K562 (cell line): ENCODE measurements around the gene GPR152.

Experiments
- POLR2A ChIP-seq: fragments of 450-650 bp; conservative IDR thresholded peaks from 2 replicates; pipeline ENCODE4 v1.6.1; 2016
- TF ChIP-seq, protein P1 (sequence below), 3 experiments: IDR thresholded peaks in 2 of 3; conservative IDR thresholded peaks in 1 of 3; 2 replicates each; pipeline ENCODE4 v1.5.1; 2011 to 2012; ENCODE audit warnings: low read length in 3 of 3, mild to moderate bottlenecking in 3 of 3, control low read depth in 2 of 3, improper control_type of control experiment in 1 of 3, inconsistent platforms in 1 of 3, low read depth in 1 of 3, mixed read lengths in 1 of 3, moderate library complexity in 1 of 3; ENCODE audit not compliant: insufficient read depth in 2 of 3

DNA sequence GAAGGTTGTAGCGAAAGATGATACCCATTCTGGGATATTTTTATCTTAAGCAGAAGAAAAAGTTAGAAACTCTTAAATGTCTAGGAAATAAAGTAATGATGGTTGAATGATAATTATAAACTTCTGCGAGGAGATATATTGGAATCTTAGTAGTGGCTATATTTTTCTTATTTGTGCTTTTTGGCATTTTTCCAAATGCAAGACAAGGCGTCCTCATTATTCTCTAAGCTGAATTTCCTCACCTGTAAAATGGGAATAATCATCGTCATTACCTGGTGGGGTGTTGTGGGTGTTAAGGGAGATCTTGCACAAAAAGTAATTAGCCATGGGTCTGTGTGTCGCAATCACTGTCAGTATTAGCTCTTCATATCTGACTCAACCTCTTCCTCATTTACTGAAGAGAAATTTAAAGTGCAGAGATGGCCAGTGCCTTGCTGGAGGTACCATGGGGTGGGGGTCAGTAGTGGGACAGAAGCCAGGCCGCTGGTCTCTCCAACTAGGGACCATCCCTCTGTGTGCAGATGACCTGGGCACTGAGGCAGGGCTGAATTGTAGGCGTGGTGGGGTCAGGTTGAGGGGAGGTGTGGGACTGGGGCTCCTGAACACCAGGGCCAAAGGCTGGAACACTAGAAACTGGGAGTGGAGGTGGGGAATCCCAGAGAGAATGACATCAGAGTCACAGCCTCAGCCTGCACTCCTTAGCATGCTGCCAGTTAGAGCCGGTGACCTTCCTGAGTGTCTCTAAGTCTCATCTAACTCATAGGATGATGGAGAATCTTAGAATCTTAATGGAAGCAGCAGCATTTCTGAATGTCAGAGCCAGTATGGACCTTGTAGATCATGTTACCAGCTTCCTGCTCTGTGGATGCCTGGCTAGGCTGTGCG, 48.5 kb upstream of the GPR152 start:
- TF ChIP-seq POLR2A, result no peak
- TF ChIP-seq, protein P1, sequence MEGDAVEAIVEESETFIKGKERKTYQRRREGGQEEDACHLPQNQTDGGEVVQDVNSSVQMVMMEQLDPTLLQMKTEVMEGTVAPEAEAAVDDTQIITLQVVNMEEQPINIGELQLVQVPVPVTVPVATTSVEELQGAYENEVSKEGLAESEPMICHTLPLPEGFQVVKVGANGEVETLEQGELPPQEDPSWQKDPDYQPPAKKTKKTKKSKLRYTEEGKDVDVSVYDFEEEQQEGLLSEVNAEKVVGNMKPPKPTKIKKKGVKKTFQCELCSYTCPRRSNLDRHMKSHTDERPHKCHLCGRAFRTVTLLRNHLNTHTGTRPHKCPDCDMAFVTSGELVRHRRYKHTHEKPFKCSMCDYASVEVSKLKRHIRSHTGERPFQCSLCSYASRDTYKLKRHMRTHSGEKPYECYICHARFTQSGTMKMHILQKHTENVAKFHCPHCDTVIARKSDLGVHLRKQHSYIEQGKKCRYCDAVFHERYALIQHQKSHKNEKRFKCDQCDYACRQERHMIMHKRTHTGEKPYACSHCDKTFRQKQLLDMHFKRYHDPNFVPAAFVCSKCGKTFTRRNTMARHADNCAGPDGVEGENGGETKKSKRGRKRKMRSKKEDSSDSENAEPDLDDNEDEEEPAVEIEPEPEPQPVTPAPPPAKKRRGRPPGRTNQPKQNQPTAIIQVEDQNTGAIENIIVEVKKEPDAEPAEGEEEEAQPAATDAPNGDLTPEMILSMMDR (IDR thresholded peaks at IDR 0.05 in 2 of 3, conservative IDR thresholded peaks at IDR 0.05 in 1 of 3; ENCODE audit: insufficient read depth in 2 of 3, low read depth in 1 of 3, low read length in 3 of 3), result no peak
